Osteocyte (in vitro differentiated cells): ENCODE results near the gene ZSCAN10. TPM values are rescaled to one million over a fixed set of nuclear protein-coding genes. Genes with fewer than 3 reads are reported as not detected.
A peak's percentile ranks its signal among the peaks of the same experiment; 100 is the strongest.

ENCODE experiments used
- DNase-seq: peaks from one replicate; pipeline ENCODE4 v3.0.0; 2021; ENCODE audit warnings: mixed read lengths; ENCODE audit not compliant: unreplicated experiment; ENCODE audit errors: extremely low spot score
- H3K27ac Mint-ChIP-seq: one replicate; pipeline ENCODE4 v1.8.0; 2021; ENCODE audit warnings: mild to moderate bottlenecking, mixed read lengths; ENCODE audit not compliant: unreplicated experiment
- H3K27me3 Mint-ChIP-seq: one replicate; pipeline ENCODE4 v1.8.0; 2021; ENCODE audit warnings: mixed read lengths; ENCODE audit not compliant: unreplicated experiment
- H3K36me3 Mint-ChIP-seq: one replicate; pipeline ENCODE4 v1.8.0; 2021; ENCODE audit warnings: mixed read lengths; ENCODE audit not compliant: unreplicated experiment
- H3K4me1 Mint-ChIP-seq: one replicate; pipeline ENCODE4 v1.8.0; 2021; ENCODE audit warnings: mixed read lengths; ENCODE audit not compliant: unreplicated experiment
- H3K4me3 Mint-ChIP-seq: one replicate; pipeline ENCODE4 v1.8.0; 2021; ENCODE audit warnings: mild to moderate bottlenecking, moderate library complexity, mixed read lengths; ENCODE audit not compliant: unreplicated experiment
- H3K9me3 Mint-ChIP-seq: one replicate; pipeline ENCODE4 v1.8.0; 2021; ENCODE audit warnings: mixed read lengths; ENCODE audit not compliant: unreplicated experiment
- total RNA-seq: library from RNA; stranded (reverse); gene quantifications from 2 replicates; pipeline ENCODE4 v1.2.1, GENCODE V29; 2021
- TF ChIP-seq, protein P1 (sequence below): fragments of 200-600 bp; sonication (generic); IDR thresholded peaks from 2 replicates; pipeline ENCODE4 v1.5.0; 2021; ENCODE audit warnings: antibody characterized with exemption, mild to moderate bottlenecking, moderate library complexity

The ZSCAN10 gene
- total RNA-seq, 1 donor from 2014 or later: not detected

DNA sequence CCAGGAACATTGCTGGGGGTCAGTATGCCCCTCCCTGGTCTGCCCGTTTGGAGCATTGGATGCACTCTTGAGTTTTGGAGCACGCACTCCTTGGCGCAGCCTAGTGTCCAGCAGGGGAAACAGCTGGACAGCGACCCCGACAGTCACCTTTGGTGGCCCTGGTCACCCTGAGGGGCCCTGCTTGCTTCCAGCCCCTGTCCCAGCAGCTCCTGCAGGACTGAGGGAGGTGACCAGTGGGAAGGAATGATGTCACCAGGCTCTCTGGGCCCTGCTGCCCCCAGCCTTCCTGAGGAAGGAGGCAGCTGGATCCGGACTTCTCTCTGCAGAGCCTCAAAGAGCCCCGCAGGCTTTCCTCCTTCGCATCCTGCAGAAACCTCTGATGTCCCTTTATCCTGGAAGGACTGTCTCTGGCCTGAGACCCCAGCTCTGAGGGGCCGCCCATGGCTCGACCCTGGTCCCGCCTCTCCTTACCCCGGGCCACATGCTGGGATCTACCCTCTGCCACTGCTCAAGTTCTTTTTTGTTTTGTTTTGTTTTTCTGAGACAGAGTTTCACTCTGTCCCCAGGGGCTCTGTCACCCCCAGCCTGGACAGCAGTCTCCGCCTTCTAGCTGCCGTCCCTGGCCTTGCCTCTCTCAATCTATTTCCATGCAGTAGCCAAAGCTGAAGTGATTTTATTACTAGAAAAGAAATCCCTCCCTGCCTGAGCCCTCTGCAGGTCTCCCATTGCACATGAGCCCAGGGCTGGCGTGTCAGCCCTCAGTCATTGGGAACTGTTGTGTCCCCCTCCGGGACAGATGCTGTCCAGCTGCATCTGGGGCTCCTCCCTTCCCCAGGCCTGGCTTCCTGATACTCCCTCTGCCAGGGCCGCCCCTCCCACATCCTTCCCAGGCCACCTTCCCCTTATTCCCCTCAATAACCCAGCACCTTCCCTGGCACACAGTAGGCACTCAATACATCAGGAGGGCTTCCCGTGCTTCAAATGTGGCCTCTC lies 11.6 kb downstream of the ZSCAN10 start:
- Mint-ChIP-seq H3K36me3 (no peaks in the 10 kb centered on the region), H3K4me3 (peak overlapping the region; percentile 2), H3K9me3 (no peaks in the 10 kb centered on the region), H3K27ac (no peak overlapping the region), H3K27me3 (peaks cover 22% of the 10 kb centered on the region), H3K4me1 (peaks cover 11% of the 10 kb centered on the region)
- no peak for DNase-seq
- TF ChIP-seq, protein P1, sequence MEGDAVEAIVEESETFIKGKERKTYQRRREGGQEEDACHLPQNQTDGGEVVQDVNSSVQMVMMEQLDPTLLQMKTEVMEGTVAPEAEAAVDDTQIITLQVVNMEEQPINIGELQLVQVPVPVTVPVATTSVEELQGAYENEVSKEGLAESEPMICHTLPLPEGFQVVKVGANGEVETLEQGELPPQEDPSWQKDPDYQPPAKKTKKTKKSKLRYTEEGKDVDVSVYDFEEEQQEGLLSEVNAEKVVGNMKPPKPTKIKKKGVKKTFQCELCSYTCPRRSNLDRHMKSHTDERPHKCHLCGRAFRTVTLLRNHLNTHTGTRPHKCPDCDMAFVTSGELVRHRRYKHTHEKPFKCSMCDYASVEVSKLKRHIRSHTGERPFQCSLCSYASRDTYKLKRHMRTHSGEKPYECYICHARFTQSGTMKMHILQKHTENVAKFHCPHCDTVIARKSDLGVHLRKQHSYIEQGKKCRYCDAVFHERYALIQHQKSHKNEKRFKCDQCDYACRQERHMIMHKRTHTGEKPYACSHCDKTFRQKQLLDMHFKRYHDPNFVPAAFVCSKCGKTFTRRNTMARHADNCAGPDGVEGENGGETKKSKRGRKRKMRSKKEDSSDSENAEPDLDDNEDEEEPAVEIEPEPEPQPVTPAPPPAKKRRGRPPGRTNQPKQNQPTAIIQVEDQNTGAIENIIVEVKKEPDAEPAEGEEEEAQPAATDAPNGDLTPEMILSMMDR: peak; percentile 23

DNA sequence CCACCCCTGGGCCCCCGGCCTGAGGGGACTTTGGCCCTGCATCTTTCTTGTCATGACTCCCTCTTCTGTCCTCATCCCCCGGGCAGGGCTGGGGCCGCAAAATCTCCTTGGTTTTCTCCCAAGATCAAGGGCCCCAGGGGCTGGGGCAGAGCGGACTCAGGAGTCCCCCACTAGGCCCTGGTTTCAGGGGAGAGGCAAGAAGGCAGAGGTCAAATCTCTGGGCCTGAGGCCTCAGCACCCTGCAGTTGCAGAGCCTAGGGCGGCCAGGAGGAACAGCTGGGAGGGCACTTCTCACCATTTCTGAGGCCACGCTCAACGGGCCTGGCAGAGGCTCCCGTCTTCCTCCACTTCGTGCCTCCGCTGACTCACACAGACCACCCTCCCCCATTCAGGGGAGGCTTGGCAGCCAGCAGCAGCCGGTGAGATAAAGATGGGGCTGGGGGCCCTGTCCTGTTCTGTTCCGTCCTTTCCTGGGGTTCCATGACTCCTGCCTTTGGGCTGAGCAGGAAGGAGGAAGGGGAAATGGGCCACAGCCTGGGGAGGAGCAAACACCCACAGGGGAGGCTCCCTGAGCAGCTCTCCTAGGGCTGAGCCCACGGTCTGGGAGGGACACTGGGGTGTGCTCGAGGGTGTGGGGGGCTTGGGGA lies 12.4 kb downstream of the ZSCAN10 start:
- Mint-ChIP-seq H3K4me3 (no peak overlapping the region), H3K4me1 (peaks cover 11% of the 10 kb centered on the region), H3K27me3 (peaks cover 19% of the 10 kb centered on the region), H3K9me3 (no peaks in the 10 kb centered on the region), H3K36me3 (no peaks in the 10 kb centered on the region), H3K27ac (no peak overlapping the region)
- TF ChIP-seq, protein P1: no peak
- DNase-seq: no peak

DNA sequence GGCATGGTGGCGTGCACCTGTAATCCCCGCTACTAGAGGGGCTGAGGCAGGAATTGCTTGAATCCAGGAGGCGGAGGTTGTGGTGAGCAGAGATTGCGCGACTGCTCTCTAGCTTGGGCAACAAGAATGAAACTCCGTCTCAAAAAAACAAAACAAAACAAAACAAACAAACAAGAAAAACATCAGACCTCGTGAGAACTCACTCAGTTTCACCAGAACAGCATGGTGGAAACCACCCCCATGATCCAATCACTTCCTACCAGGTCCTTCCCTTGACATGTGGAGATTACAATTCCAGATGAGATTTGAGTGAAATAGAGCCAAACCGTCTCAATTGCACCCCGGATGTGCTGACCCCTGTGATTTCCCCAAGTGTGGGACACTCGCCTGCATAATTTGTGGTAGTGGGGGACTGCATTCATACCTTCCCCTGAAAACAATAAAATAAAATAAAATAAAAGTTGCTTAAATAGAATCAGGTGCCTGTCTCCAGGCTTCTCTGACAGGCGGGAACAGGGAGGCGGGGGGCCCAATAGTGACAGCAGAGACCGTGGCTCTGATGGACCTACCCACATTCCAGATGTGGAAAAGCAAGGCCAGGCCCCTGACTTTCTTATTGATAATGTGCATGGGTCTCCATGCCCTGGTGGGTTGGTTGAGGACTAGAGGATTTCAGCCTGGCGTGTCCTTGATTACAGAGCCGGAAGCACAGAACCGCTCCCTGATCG lies 13.1 kb downstream of the ZSCAN10 start:
- Mint-ChIP-seq H3K4me3 (no peak overlapping the region), H3K4me1 (peaks cover 11% of the 10 kb centered on the region), H3K27me3 (peaks cover 19% of the 10 kb centered on the region), H3K27ac (no peak overlapping the region), H3K36me3 (no peaks in the 10 kb centered on the region), H3K9me3 (no peaks in the 10 kb centered on the region)
- TF ChIP-seq, protein P1: no peak
- DNase-seq: no peak

DNA sequence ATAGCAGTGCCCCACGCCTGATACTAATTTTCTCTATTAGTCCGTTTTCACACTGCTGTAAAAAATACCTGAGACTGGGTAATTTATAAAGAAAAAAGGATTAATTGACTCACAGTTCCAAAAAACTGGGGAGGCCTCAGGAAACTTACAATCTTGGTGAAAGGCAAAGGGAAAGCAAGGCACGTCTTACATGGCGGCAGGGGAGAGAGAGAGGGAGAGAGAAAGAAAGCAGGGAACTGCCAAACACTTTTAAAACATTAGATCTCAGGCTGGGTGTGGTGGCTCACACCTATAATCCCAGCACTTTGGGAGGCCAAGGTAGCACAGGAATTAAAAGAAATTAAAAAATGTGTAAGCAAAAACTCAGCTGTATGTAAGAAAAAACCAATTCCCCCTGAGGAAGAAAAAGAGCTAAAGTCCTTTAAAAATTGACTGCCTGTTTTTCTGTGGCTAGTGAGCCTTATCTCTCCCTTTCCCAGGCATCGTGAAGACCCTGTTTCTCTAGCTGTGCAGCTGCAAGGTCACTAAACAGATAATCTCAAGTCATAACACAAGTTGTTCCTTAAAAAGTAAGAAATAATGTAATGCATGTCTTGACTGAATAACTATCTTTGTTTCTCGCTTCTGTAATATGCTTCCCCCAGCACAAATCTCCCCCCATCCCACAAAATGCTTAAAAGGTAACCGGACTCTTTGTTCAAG lies 14.0 kb downstream of the ZSCAN10 start:
- no peak for DNase-seq
- no peaks in the 10 kb centered on the region for H3K9me3 Mint-ChIP-seq
- H3K27ac Mint-ChIP-seq: no peak overlapping the region
- H3K36me3 Mint-ChIP-seq: no peaks in the 10 kb centered on the region
- H3K27me3 Mint-ChIP-seq: peaks cover 27% of the 10 kb centered on the region
- H3K4me1 Mint-ChIP-seq: peaks cover 11% of the 10 kb centered on the region
- TF ChIP-seq, protein P1: no peak
- H3K4me3 Mint-ChIP-seq: no peak overlapping the region
